Natural killer cell treated with Interleukin-12 subunit alpha and Interleukin-12 subunit beta and Interleukin-15 and Interleukin-18, amount 100 ng/mL, for 72 hours (primary cell): Measurements from ENCODE around the gene ANG. TPM values are rescaled to one million over a fixed set of nuclear protein-coding genes. Genes with fewer than 3 reads are reported as not detected.

Source experiments
- ATAC-seq, 2 donors: fragments of 150-1000 bp; cut with Tn5 transposase in 1 of 2; sonication (Bioruptor Pico), chemical (Tn5 transposase) in 1 of 2; 2 replicates each; pipeline ENCODE4 v1.10.0; 2021
- DNase-seq: peaks from one replicate; pipeline ENCODE4 v3.0.0; 2022; ENCODE audit warnings: low spot score
- H3K27ac Mint-ChIP-seq, 2 donors: 1 replicate in 1 of 2; 2 replicates in 1 of 2; pipeline ENCODE4 v1.8.0; 2022; ENCODE audit warnings: mixed read lengths in 2 of 2, mild to moderate bottlenecking in 1 of 2, moderate library complexity in 1 of 2
- H3K27me3 Mint-ChIP-seq, 2 donors: 1 replicate in 1 of 2; 2 replicates in 1 of 2; pipeline ENCODE4 v1.8.0; 2022; ENCODE audit warnings: mixed read lengths in 2 of 2
- H3K36me3 Mint-ChIP-seq: one replicate; pipeline ENCODE4 v1.8.0; 2022; ENCODE audit warnings: mixed read lengths
- H3K4me1 Mint-ChIP-seq, 2 donors: 1 replicate in 1 of 2; 2 replicates in 1 of 2; pipeline ENCODE4 v1.8.0; 2022; ENCODE audit warnings: low read depth in 2 of 2, mixed read lengths in 2 of 2, mild to moderate bottlenecking in 1 of 2
- H3K4me3 Mint-ChIP-seq: one replicate; pipeline ENCODE4 v1.8.0; 2022; ENCODE audit warnings: mixed read lengths
- H3K9me3 Mint-ChIP-seq: 2 replicates; pipeline ENCODE4 v1.8.0; 2022; ENCODE audit warnings: mixed read lengths
- total RNA-seq, 2 donors: library from RNA; stranded (reverse); gene quantifications; one replicate each; pipeline ENCODE4 v1.2.3, GENCODE V29; 2022

Gene ANG
- total RNA-seq, 2 donors from 2014 or later, result 0.78 to 1.6 TPM

- H3K9me3 Mint-ChIP-seq, result no peaks in the 10 kb centered on the region
- no peak overlapping the region for H3K27ac Mint-ChIP-seq
- ATAC-seq (no peak), DNase-seq (no peak)
- H3K4me1 Mint-ChIP-seq, result peaks cover 0 to 18% of the 10 kb centered on the region in 2 donors
- H3K27me3 Mint-ChIP-seq, result no peaks in the 10 kb centered on the region
- no peak overlapping the region for H3K4me3 Mint-ChIP-seq
- no peaks in the 10 kb centered on the region for H3K36me3 Mint-ChIP-seq
These were observed 6.5 kb upstream of the ANG start for GRCh38 chr14:20682127-20682434.

- H3K27ac Mint-ChIP-seq, result no peak overlapping the region
- H3K4me1 Mint-ChIP-seq, result peaks cover 0 to 18% of the 10 kb centered on the region in 2 donors
- H3K36me3 Mint-ChIP-seq, result no peaks in the 10 kb centered on the region
- H3K4me3 Mint-ChIP-seq, result no peak overlapping the region
- ATAC-seq (peak; percentile 77 to 84), DNase-seq (peak; percentile 84)
- no peaks in the 10 kb centered on the region for H3K9me3 Mint-ChIP-seq
- H3K27me3 Mint-ChIP-seq, result no peaks in the 10 kb centered on the region
These were observed 6.0 kb upstream of the ANG start for GRCh38 chr14:20682435-20683124.

GRCh38 chr14:20683125-20683890 is 5.3 kb upstream of the ANG start:
- Mint-ChIP-seq H3K4me1 (peaks cover 0 to 18% of the 10 kb centered on the region in 2 donors), H3K9me3 (no peaks in the 10 kb centered on the region), H3K4me3 (no peak overlapping the region), H3K27me3 (no peaks in the 10 kb centered on the region), H3K36me3 (no peaks in the 10 kb centered on the region), H3K27ac (no peak overlapping the region)
- peak; percentile 80 for DNase-seq
- ATAC-seq, result peak; percentile 63 to 72

GRCh38 chr14:20683891-20684661 is 4.5 kb upstream of the ANG start, which contains the start of gene RNASE4:
Gene RNASE4, plus strand, starts transcription at chr14:20684560. Its CDS starts 14,812 bp downstream, at chr14:20699372.
- DNase-seq (peak; percentile 75), ATAC-seq (peak; percentile 58 to 71)
- no peaks in the 10 kb centered on the region for H3K9me3 Mint-ChIP-seq
- no peaks in the 10 kb centered on the region for H3K27me3 Mint-ChIP-seq
- no peaks in the 10 kb centered on the region for H3K36me3 Mint-ChIP-seq
- no peak within 1 kb of the TSS for H3K4me3 Mint-ChIP-seq
- H3K27ac Mint-ChIP-seq, result no peak within 1 kb of the TSS
- H3K4me1 Mint-ChIP-seq, result peaks cover under 1 to 18% of the 10 kb centered on the region in 2 donors

- DNase-seq, result no peak
- Mint-ChIP-seq H3K9me3 (no peaks in the 10 kb centered on the region), H3K27ac (no peak overlapping the region), H3K27me3 (peaks cover 0 to 3% of the 10 kb centered on the region in 2 donors), H3K4me3 (no peak overlapping the region), H3K36me3 (no peaks in the 10 kb centered on the region), H3K4me1 (peaks cover 4 to 21% of the 10 kb centered on the region in 2 donors)
- ATAC-seq, result no peak
These were observed 3.7 kb upstream of the ANG start for GRCh38 chr14:20684662-20685456.

GRCh38 chr14:20686386-20687143 is 2.0 kb upstream of the ANG start:
- DNase-seq, result no peak
- Mint-ChIP-seq H3K4me3 (no peak overlapping the region), H3K4me1 (peaks cover 11 to 12% of the 10 kb centered on the region in 2 donors), H3K36me3 (no peaks in the 10 kb centered on the region), H3K27me3 (peaks cover 0 to 3% of the 10 kb centered on the region in 2 donors), H3K9me3 (no peaks in the 10 kb centered on the region), H3K27ac (no peak overlapping the region)
- ATAC-seq, result no peak

- DNase-seq (no peak), ATAC-seq (no peak)
- no peak overlapping the region for H3K4me3 Mint-ChIP-seq
- H3K36me3 Mint-ChIP-seq, result no peaks in the 10 kb centered on the region
- no peaks in the 10 kb centered on the region for H3K9me3 Mint-ChIP-seq
- H3K27ac Mint-ChIP-seq, result peak overlapping the region in 1 of 2 donors; percentile 7
- peaks cover 7 to 11% of the 10 kb centered on the region in 2 donors for H3K4me1 Mint-ChIP-seq
- peaks cover 0 to 3% of the 10 kb centered on the region in 2 donors for H3K27me3 Mint-ChIP-seq
These were observed 1.0 kb upstream of the ANG start for GRCh38 chr14:20687362-20688166.

GRCh38 chr14:20690848-20691640 is 2.5 kb downstream of the ANG start:
- Mint-ChIP-seq H3K27me3 (peaks cover 0 to 3% of the 10 kb centered on the region in 2 donors), H3K9me3 (no peaks in the 10 kb centered on the region), H3K4me3 (no peak overlapping the region), H3K27ac (no peak overlapping the region), H3K4me1 (peaks cover 7 to 11% of the 10 kb centered on the region in 2 donors), H3K36me3 (no peaks in the 10 kb centered on the region)
- DNase-seq (no peak), ATAC-seq (peak; percentile 73 to 84)

- H3K4me1 Mint-ChIP-seq, result peaks cover 10 to 11% of the 10 kb centered on the region in 2 donors
- DNase-seq (no peak), ATAC-seq (peak in 1 of 2 donors; percentile 73)
- H3K36me3 Mint-ChIP-seq, result no peaks in the 10 kb centered on the region
- no peak overlapping the region for H3K4me3 Mint-ChIP-seq
- peaks cover 0 to 3% of the 10 kb centered on the region in 2 donors for H3K27me3 Mint-ChIP-seq
- H3K27ac Mint-ChIP-seq, result no peak overlapping the region
- no peaks in the 10 kb centered on the region for H3K9me3 Mint-ChIP-seq
These were observed 3.7 kb downstream of the ANG start for GRCh38 chr14:20692116-20692751.

GRCh38 chr14:20696764-20697163 is 8.2 kb downstream of the ANG start:
- H3K27ac Mint-ChIP-seq, result no peak overlapping the region
- DNase-seq (no peak), ATAC-seq (no peak)
- H3K4me3 Mint-ChIP-seq, result no peak overlapping the region
- H3K4me1 Mint-ChIP-seq, result peaks cover 5 to 6% of the 10 kb centered on the region in 2 donors
- no peaks in the 10 kb centered on the region for H3K36me3 Mint-ChIP-seq
- H3K27me3 Mint-ChIP-seq, result peaks cover 0 to 6% of the 10 kb centered on the region in 2 donors
- no peaks in the 10 kb centered on the region for H3K9me3 Mint-ChIP-seq
